Measurements from ENCODE around the gene LMBRD2. TPM values are rescaled to one million over a fixed set of nuclear protein-coding genes. Genes with fewer than 3 reads are reported as not detected.

Gene LMBRD2
- total RNA-seq, 4 donors from 2014 or later, result 9.5 to 17.1 (median 11.1) TPM

DNA sequence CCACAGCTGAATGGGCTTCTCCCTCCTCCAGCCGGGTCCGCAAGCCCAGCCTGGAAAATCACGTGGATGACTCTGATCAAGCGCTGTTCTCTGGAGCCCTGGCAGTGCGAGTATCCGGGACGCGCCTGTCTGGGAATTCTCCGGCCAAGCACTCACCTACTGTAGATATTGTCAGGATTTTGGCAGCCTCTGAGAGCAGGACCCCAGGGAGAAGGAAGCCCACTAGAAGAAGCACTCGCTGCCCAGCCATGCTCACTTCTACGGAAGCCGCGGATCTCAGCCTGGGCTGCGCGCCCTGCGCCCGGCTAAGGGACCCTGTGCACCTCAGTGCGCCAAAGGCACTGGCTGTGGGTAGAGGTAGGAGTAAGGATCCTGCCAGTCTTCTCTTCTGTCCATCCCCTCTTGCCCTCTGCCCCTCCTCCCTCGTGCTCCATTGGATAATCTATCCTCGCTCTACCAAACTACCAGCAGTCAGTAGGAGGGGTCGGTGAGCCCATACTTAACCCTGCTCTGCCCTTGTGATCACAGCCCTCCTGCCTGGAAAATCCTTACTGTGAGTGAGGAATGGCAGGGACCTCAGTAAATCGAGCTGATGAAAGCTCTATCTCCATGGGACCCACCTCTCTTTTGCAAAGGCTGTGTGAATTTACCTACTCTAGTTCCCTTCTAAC is 85.0 kb downstream of the LMBRD2 start, which contains the start of gene UGT3A2:
TSS of gene UGT3A2 (minus strand) at position 343 of the 671 bp plus-strand sequence. CDS start at position 250, 93 bp downstream.
- H3K9me3 ChIP-seq, result no peaks in the 10 kb centered on the region
- no peak for DNase-seq (ENCODE audit: low spot score in 2 of 2)
- under 1% methylated on average over 15 of the region's 22 CpGs for WGBS
- H3K4me3 ChIP-seq, result no peak within 1 kb of the TSS
- TF ChIP-seq, protein P1, sequence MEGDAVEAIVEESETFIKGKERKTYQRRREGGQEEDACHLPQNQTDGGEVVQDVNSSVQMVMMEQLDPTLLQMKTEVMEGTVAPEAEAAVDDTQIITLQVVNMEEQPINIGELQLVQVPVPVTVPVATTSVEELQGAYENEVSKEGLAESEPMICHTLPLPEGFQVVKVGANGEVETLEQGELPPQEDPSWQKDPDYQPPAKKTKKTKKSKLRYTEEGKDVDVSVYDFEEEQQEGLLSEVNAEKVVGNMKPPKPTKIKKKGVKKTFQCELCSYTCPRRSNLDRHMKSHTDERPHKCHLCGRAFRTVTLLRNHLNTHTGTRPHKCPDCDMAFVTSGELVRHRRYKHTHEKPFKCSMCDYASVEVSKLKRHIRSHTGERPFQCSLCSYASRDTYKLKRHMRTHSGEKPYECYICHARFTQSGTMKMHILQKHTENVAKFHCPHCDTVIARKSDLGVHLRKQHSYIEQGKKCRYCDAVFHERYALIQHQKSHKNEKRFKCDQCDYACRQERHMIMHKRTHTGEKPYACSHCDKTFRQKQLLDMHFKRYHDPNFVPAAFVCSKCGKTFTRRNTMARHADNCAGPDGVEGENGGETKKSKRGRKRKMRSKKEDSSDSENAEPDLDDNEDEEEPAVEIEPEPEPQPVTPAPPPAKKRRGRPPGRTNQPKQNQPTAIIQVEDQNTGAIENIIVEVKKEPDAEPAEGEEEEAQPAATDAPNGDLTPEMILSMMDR (IDR thresholded peaks at IDR 0.05), result no peak
- TF ChIP-seq POLR2A (IDR thresholded peaks at IDR 0.05) (no peak), EP300 (IDR thresholded peaks at IDR 0.05) (no peak), POLR2AphosphoS5 (IDR thresholded peaks at IDR 0.05) (no peak)
- peaks cover 5% of the 10 kb centered on the region for H3K4me1 ChIP-seq
- H3K27ac ChIP-seq, result no peak within 1 kb of the TSS
- H3K27me3 ChIP-seq, result peaks cover 24% of the 10 kb centered on the region
- H3K36me3 ChIP-seq, result no peaks in the 10 kb centered on the region

- DNase-seq (ENCODE audit: low spot score in 2 of 2), result no peak
- Histone ChIP-seq H3K27ac (no peak overlapping the region), H3K4me1 (peaks cover 5% of the 10 kb centered on the region), H3K9me3 (no peaks in the 10 kb centered on the region), H3K27me3 (peaks cover 24% of the 10 kb centered on the region), H3K4me3 (no peak overlapping the region), H3K36me3 (no peaks in the 10 kb centered on the region)
- TF ChIP-seq POLR2A (IDR thresholded peaks at IDR 0.05) (no peak), EP300 (IDR thresholded peaks at IDR 0.05) (no peak), POLR2AphosphoS5 (IDR thresholded peaks at IDR 0.05) (no peak)
- TF ChIP-seq, protein P1 (IDR thresholded peaks at IDR 0.05), result no peak
- WGBS, result 29% methylated on average over 13 of the region's 13 CpGs
Observed at GRCh38 chr5:36066001-36066539, 85.6 kb downstream of the LMBRD2 start.

DNA sequence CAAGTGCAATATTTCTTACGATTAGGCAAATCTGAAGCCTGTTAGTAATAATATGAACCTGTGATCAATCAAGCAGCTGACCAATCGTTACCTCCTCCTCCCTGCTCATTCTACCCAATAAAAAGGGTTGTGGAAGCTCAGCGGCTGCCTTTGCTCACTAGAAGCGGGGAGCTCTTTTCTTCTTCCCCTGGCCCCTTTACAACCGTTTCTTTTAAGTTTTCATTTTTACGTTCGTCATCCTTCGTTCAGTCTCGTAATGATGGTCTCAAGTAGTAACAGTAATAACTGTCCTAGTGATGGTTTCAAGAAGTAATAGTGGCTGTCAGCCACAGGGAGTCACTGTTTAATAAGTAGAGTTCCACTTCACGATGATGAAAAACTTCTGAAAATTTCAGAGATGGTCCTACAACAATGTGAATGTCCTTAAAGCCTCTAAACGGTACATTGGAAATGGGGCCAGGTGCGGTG is 91.2 kb downstream of the LMBRD2 start:
- no peak overlapping the region for H3K27ac ChIP-seq
- no peak for TF ChIP-seq POLR2AphosphoS5 (IDR thresholded peaks at IDR 0.05)
- TF ChIP-seq, protein P1 (IDR thresholded peaks at IDR 0.05), result no peak
- no peak for TF ChIP-seq EP300 (IDR thresholded peaks at IDR 0.05)
- TF ChIP-seq POLR2A (IDR thresholded peaks at IDR 0.05), result no peak
- H3K9me3 ChIP-seq, result no peaks in the 10 kb centered on the region
- no peaks in the 10 kb centered on the region for H3K27me3 ChIP-seq
- H3K4me1 ChIP-seq, result peaks cover 9% of the 10 kb centered on the region
- 54% methylated on average over 12 of the region's 12 CpGs for WGBS
- H3K4me3 ChIP-seq, result no peak overlapping the region
- no peaks in the 10 kb centered on the region for H3K36me3 ChIP-seq
- no peak for DNase-seq (ENCODE audit: low spot score in 2 of 2)

DNA sequence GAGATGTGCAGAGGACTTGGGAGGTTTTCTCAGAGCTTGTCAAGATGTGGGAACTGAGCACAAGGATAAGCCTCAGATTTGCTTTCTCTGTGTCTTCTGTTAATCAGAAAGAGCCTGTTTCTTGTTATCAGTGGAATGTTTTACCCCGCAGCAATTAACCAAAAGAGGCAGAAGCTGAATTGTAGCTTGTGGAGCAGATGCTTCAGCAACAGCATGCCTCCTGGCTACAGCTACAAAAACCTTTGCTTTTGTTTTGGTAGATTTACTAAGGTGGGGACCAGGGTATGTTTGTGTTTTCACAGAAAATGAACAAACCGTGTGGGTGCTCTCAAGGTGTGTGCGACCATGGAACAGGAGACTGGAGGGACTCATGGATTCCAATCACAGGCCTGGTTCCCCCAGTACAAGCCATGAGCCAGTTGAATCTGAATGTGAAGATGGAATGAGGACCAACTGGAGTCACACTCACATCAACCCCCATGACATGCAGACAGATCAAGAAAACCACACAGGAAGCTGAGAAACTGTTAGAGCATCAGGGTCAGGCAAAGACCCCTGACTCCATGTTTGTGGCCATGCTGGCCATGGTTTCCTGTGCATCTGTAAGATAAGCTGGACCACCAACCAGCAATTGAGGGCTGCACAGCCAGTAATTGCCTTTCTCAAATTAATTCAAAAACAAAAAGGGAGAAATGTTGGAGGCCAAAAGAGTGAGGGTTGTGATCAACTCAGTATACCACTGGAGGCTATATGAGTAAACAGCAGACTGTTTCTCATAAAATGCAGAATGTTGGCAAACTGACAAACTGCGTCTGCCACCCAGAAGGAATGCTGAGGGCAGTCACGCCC is 91.9 kb downstream of the LMBRD2 start:
- Histone ChIP-seq H3K36me3 (no peaks in the 10 kb centered on the region), H3K27me3 (no peaks in the 10 kb centered on the region), H3K4me1 (peaks cover 9% of the 10 kb centered on the region), H3K9me3 (no peaks in the 10 kb centered on the region), H3K27ac (no peak overlapping the region), H3K4me3 (no peak overlapping the region)
- no peak for DNase-seq (ENCODE audit: low spot score in 2 of 2)
- no peak for TF ChIP-seq EP300 (IDR thresholded peaks at IDR 0.05)
- TF ChIP-seq, protein P1 (IDR thresholded peaks at IDR 0.05), result no peak
- TF ChIP-seq POLR2AphosphoS5 (IDR thresholded peaks at IDR 0.05), result no peak
- WGBS, result 47% methylated on average over 5 of the region's 5 CpGs

GRCh38 chr5:36058776-36059175 is 92.9 kb downstream of the LMBRD2 start:
- H3K27ac ChIP-seq, result no peak overlapping the region
- no peaks in the 10 kb centered on the region for H3K36me3 ChIP-seq
- no peaks in the 10 kb centered on the region for H3K27me3 ChIP-seq
- 88% methylated on average over 2 of the region's 2 CpGs for WGBS
- H3K9me3 ChIP-seq, result no peaks in the 10 kb centered on the region
- no peak overlapping the region for H3K4me3 ChIP-seq
- TF ChIP-seq POLR2AphosphoS5 (IDR thresholded peaks at IDR 0.05) (no peak), POLR2A (IDR thresholded peaks at IDR 0.05) (no peak), EP300 (IDR thresholded peaks at IDR 0.05) (no peak)
- TF ChIP-seq, protein P1 (IDR thresholded peaks at IDR 0.05), result no peak
- peaks cover 9% of the 10 kb centered on the region for H3K4me1 ChIP-seq
- no peak for DNase-seq (ENCODE audit: low spot score in 2 of 2)

Data from suprapubic skin (tissue), 4 donors.